Activated T-cell treated with anti-CD3 and anti-CD28 coated beads for 1 hour (primary cell): ENCODE results near the gene PRR36.
"Not testable (repeated sequence)": the region's sequence is repeated elsewhere in the genome, so short reads cannot be mapped to it uniquely, and the experiment has no call there.

Experiments used
- DNase-seq: peaks from one replicate; pipeline ENCODE4 v3.0.0-alpha.2; 2020; ENCODE audit warnings: low read depth

Gene PRR36

GRCh38 chr19:7898967-7899366, 24.8 kb upstream of the PRR36 start:
- no peak for DNase-seq

GRCh38 chr19:7897292-7897691, 23.1 kb upstream of the PRR36 start:
- DNase-seq: no peak

- DNase-seq: no peak
Measured at GRCh38 chr19:7895565-7895964, 21.4 kb upstream of the PRR36 start.

- no peak for DNase-seq
Measured at GRCh38 chr19:7894612-7895309, 20.6 kb upstream of the PRR36 start.

GRCh38 chr19:7893362-7894101, 19.3 kb upstream of the PRR36 start:
- not testable (repeated sequence) for DNase-seq

GRCh38 chr19:7888826-7889217, 14.6 kb upstream of the PRR36 start:
- DNase-seq: no peak

- DNase-seq: no peak
Measured at GRCh38 chr19:7888145-7888825, 14.1 kb upstream of the PRR36 start, which contains the start of gene LRRC8E. TSS of gene LRRC8E (plus strand) at chr19:7888510. CDS start at chr19:7895604, 7,094 bp downstream.

GRCh38 chr19:7887408-7888144, 13.4 kb upstream of the PRR36 start:
- DNase-seq: no peak

GRCh38 chr19:7885818-7886217, 11.6 kb upstream of the PRR36 start:
- DNase-seq: no peak

- DNase-seq: no peak
Measured at GRCh38 chr19:7883796-7884570, 9.8 kb upstream of the PRR36 start.

- no peak for DNase-seq
Measured at GRCh38 chr19:7883105-7883504, 8.9 kb upstream of the PRR36 start.

- no peak for DNase-seq
Measured at GRCh38 chr19:7881910-7882309, 7.7 kb upstream of the PRR36 start.

- no peak for DNase-seq
Measured at GRCh38 chr19:7879836-7880235, 5.6 kb upstream of the PRR36 start.

GRCh38 chr19:7879111-7879807, 5.1 kb upstream of the PRR36 start:
- DNase-seq: no peak

GRCh38 chr19:7877249-7877836, 3.2 kb upstream of the PRR36 start:
- DNase-seq: no peak

- no peak for DNase-seq
Measured at GRCh38 chr19:7874897-7875273, 695 bp upstream of the PRR36 start.

GRCh38 chr19:7873304-7874075, 700 bp downstream of the PRR36 start:
- DNase-seq: no peak

GRCh38 chr19:7872306-7873204, 1.6 kb downstream of the PRR36 start:
- DNase-seq: no peak
